ENCODE results near the gene ZNF804B.

Gene ZNF804B

GRCh38 chr7:89129600-89130375 lies 370.3 kb downstream of the ZNF804B start:
- no peaks in the 10 kb centered on the region for H3K9me3 ChIP-seq (ENCODE audit: insufficient read depth, low read length)
- H2AFZ ChIP-seq (ENCODE audit: low read depth, low read length) = no peak overlapping the region
- H3K4me3 ChIP-seq (ENCODE audit: low read length) = no peak overlapping the region
- no peaks in the 10 kb centered on the region for H3K36me3 ChIP-seq (replicated peaks; ENCODE audit: low read depth, low read length)
- H3K27me3 ChIP-seq (ENCODE audit: low read depth, low read length) = no peaks in the 10 kb centered on the region
- no peaks in the 10 kb centered on the region for H3K79me2 ChIP-seq (ENCODE audit: low read length)
- no peak overlapping the region for H3K9ac ChIP-seq (ENCODE audit: low read length)
- no peaks in the 10 kb centered on the region for H4K20me1 ChIP-seq (ENCODE audit: insufficient read depth, low read length)
- no peak overlapping the region for H3K27ac ChIP-seq (ENCODE audit: low read length)
- H3K4me1 ChIP-seq (ENCODE audit: low read length) = no peaks in the 10 kb centered on the region
- TF ChIP-seq CTCF (IDR thresholded peaks at IDR 0.05; ENCODE audit: low read depth, low read length) (no peak), EZH2phosphoT487 (IDR thresholded peaks at IDR 0.05; ENCODE audit: low read depth) (no peak)
- no peak overlapping the region for H3K4me2 ChIP-seq (ENCODE audit: low read length)

GRCh38 chr7:89133357-89133756 lies 373.9 kb downstream of the ZNF804B start:
- H2AFZ ChIP-seq (ENCODE audit: low read depth, low read length) = no peak overlapping the region
- H3K4me2 ChIP-seq (ENCODE audit: low read length) = no peak overlapping the region
- H3K79me2 ChIP-seq (ENCODE audit: low read length) = no peaks in the 10 kb centered on the region
- no peaks in the 10 kb centered on the region for H3K9me3 ChIP-seq (ENCODE audit: insufficient read depth, low read length)
- H3K36me3 ChIP-seq (replicated peaks; ENCODE audit: low read depth, low read length) = no peaks in the 10 kb centered on the region
- H3K4me3 ChIP-seq (ENCODE audit: low read length) = no peak overlapping the region
- H4K20me1 ChIP-seq (ENCODE audit: insufficient read depth, low read length) = no peaks in the 10 kb centered on the region
- no peaks in the 10 kb centered on the region for H3K27me3 ChIP-seq (ENCODE audit: low read depth, low read length)
- no peak overlapping the region for H3K27ac ChIP-seq (ENCODE audit: low read length)
- TF ChIP-seq EZH2phosphoT487 (IDR thresholded peaks at IDR 0.05; ENCODE audit: low read depth) (no peak), CTCF (IDR thresholded peaks at IDR 0.05; ENCODE audit: low read depth, low read length) (no peak)
- no peaks in the 10 kb centered on the region for H3K4me1 ChIP-seq (ENCODE audit: low read length)
- H3K9ac ChIP-seq (ENCODE audit: low read length) = no peak overlapping the region

- TF ChIP-seq CTCF (IDR thresholded peaks at IDR 0.05; ENCODE audit: low read depth, low read length) = no peak
- TF ChIP-seq EZH2phosphoT487 (IDR thresholded peaks at IDR 0.05; ENCODE audit: low read depth) = no peak
- Histone ChIP-seq H3K4me1 (ENCODE audit: low read length) (no peaks in the 10 kb centered on the region), H2AFZ (ENCODE audit: low read depth, low read length) (no peak overlapping the region)
Observed at GRCh38 chr7:89133819-89134218, 374.3 kb downstream of the ZNF804B start.

GRCh38 chr7:89145801-89146200 lies 386.3 kb downstream of the ZNF804B start:
- no peaks in the 10 kb centered on the region for H3K27me3 ChIP-seq (ENCODE audit: low read depth, low read length)
- H3K4me1 ChIP-seq (ENCODE audit: low read length) = no peaks in the 10 kb centered on the region
- H3K4me2 ChIP-seq (ENCODE audit: low read length) = no peak overlapping the region
- H3K79me2 ChIP-seq (ENCODE audit: low read length) = no peaks in the 10 kb centered on the region
- no peaks in the 10 kb centered on the region for H4K20me1 ChIP-seq (ENCODE audit: insufficient read depth, low read length)
- H3K36me3 ChIP-seq (replicated peaks; ENCODE audit: low read depth, low read length) = no peaks in the 10 kb centered on the region
- H3K9me3 ChIP-seq (ENCODE audit: insufficient read depth, low read length) = no peaks in the 10 kb centered on the region
- H2AFZ ChIP-seq (ENCODE audit: low read depth, low read length) = no peak overlapping the region
- TF ChIP-seq EZH2phosphoT487 (IDR thresholded peaks at IDR 0.05; ENCODE audit: low read depth) (no peak), CTCF (IDR thresholded peaks at IDR 0.05; ENCODE audit: low read depth, low read length) (no peak)
- no peak overlapping the region for H3K4me3 ChIP-seq (ENCODE audit: low read length)
- no peak overlapping the region for H3K27ac ChIP-seq (ENCODE audit: low read length)
- H3K9ac ChIP-seq (ENCODE audit: low read length) = no peak overlapping the region

More at GRCh38 chr7:89133819-89134218, 374.3 kb downstream of the ZNF804B start:
- no peaks in the 10 kb centered on the region for H3K36me3 ChIP-seq (replicated peaks; ENCODE audit: low read depth, low read length)
- H3K27ac ChIP-seq (ENCODE audit: low read length) = no peak overlapping the region
- H3K9ac ChIP-seq (ENCODE audit: low read length) = no peak overlapping the region
- H4K20me1 ChIP-seq (ENCODE audit: insufficient read depth, low read length) = no peaks in the 10 kb centered on the region
- H3K4me2 ChIP-seq (ENCODE audit: low read length) = no peak overlapping the region
- no peaks in the 10 kb centered on the region for H3K79me2 ChIP-seq (ENCODE audit: low read length)
- H3K4me3 ChIP-seq (ENCODE audit: low read length) = no peak overlapping the region
- no peaks in the 10 kb centered on the region for H3K9me3 ChIP-seq (ENCODE audit: insufficient read depth, low read length)
- H3K27me3 ChIP-seq (ENCODE audit: low read depth, low read length) = no peaks in the 10 kb centered on the region

Measured in OCI-LY3 (cell line).